SK-N-SH (cell line): ENCODE results near the gene GGA2. TPM values are rescaled to one million over a fixed set of nuclear protein-coding genes. Genes with fewer than 3 reads are reported as not detected.
A peak's percentile ranks its signal among the peaks of the same experiment; 100 is the strongest.

ENCODE experiments used
- CTCF ChIA-PET: fragments of 300-600, 350-600 bp; formaldehyde crosslinking; extraction: SDS; loops from one replicate; lab custom pipeline; 2021; lab: Yijun Ruan, JAX
- POLR2A ChIA-PET: fragments of 350-600 bp; sonication (Branson Sonifier 250); formaldehyde crosslinking; extraction: SDS; loops from one replicate; lab custom pipeline; 2020; ENCODE audit warnings: antibody characterized with exemption, inconsistent platforms; lab: Yijun Ruan, JAX
- DNase-seq: peaks from one replicate; pipeline ENCODE4 v3.0.0; 2012
- H2AFZ ChIP-seq: fragments of 200-600 bp; sonication (generic); 2 replicates; pipeline ENCODE4 v1.8.1; 2016; ENCODE audit warnings: antibody characterized with exemption, mild to moderate bottlenecking, low read depth
- H3F3A ChIP-seq: fragments of 200-600 bp; sonication (generic); replicated peaks from 2 replicates; pipeline ENCODE3; 2016; ENCODE audit warnings: antibody characterized with exemption, mild to moderate bottlenecking; ENCODE audit not compliant: insufficient read depth
- H3K27ac ChIP-seq, 2 experiments: fragments of 200-500 bp in 1 of 2; fragments of 200-600 bp in 1 of 2; sonication (Bioruptor generic) in 1 of 2; sonication (generic), shearing (Covaris generic) in 1 of 2; 2 replicates each; pipeline versions ENCODE4 v1.5.1 to v1.6.1; 2014 to 2016; ENCODE audit warnings: low read depth in 2 of 2, inconsistent platforms in 1 of 2, low read length in 1 of 2, mild to moderate bottlenecking in 1 of 2, mixed read lengths in 1 of 2
- H3K27me3 ChIP-seq: fragments of 200-600 bp; sonication (generic), shearing (Covaris generic); 2 replicates; pipeline ENCODE4 v1.6.1; 2016; ENCODE audit warnings: mixed run types; ENCODE audit not compliant: insufficient read depth
- H3K36me3 ChIP-seq, 2 experiments: fragments of 200-500 bp in 1 of 2; fragments of 200-600 bp in 1 of 2; sonication (Bioruptor generic) in 1 of 2; sonication (generic) in 1 of 2; replicated peaks in 1 of 2; 2 replicates each; pipeline versions ENCODE3 to v1.5.1; 2014 to 2016; ENCODE audit warnings: low read length in 1 of 2, mild to moderate bottlenecking in 1 of 2; ENCODE audit not compliant: insufficient read depth in 2 of 2, control insufficient read depth in 1 of 2
- H3K4me1 ChIP-seq, 2 experiments: fragments of 200-500 bp in 1 of 2; fragments of 200-600 bp in 1 of 2; sonication (Bioruptor generic) in 1 of 2; sonication (generic), shearing (Covaris generic) in 1 of 2; 2 replicates each; pipeline versions ENCODE4 v1.5.1 to v1.6.1; 2014 to 2016; ENCODE audit warnings: low read depth in 1 of 2, low read length in 1 of 2, mixed run types in 1 of 2; ENCODE audit not compliant: insufficient read depth in 2 of 2, control insufficient read depth in 1 of 2
- H3K4me2 ChIP-seq: fragments of 200-600 bp; sonication (generic), shearing (Covaris generic); 2 replicates; pipeline ENCODE4 v1.6.1; 2017; ENCODE audit warnings: mixed run types
- H3K4me3 ChIP-seq, 2 experiments: fragments of 200-500 bp in 1 of 2; fragments of 200-600 bp in 1 of 2; sonication (Bioruptor generic) in 1 of 2; sonication (generic), shearing (Covaris generic) in 1 of 2; 2 replicates each; pipeline versions ENCODE4 v1.5.1 to v1.8.1; 2014 to 2016; ENCODE audit warnings: low read depth in 2 of 2, inconsistent platforms in 1 of 2, low read length in 1 of 2, mild to moderate bottlenecking in 1 of 2, mixed read lengths in 1 of 2, moderate library complexity in 1 of 2
- H3K79me2 ChIP-seq: fragments of 200-600 bp; sonication (generic); 2 replicates; pipeline ENCODE4 v1.8.1; 2017; ENCODE audit warnings: mild to moderate bottlenecking; ENCODE audit not compliant: insufficient read depth
- H3K9ac ChIP-seq: fragments of 200-600 bp; sonication (generic); 2 replicates; pipeline ENCODE4 v1.6.1; 2017; ENCODE audit warnings: mixed run types
- H3K9me2 ChIP-seq: fragments of 200-600 bp; sonication (generic); 2 replicates; pipeline ENCODE4 v1.6.1; 2017; ENCODE audit warnings: mixed run types
- H3K9me3 ChIP-seq: fragments of 200-600 bp; sonication (generic); 2 replicates; pipeline ENCODE4 v1.6.1; 2017; ENCODE audit warnings: mixed run types, mild to moderate bottlenecking, moderate library complexity
- H4K20me1 ChIP-seq: fragments of 200-600 bp; sonication (generic); 2 replicates; pipeline ENCODE4 v1.6.1; 2017; ENCODE audit warnings: mild to moderate bottlenecking, mixed run types; ENCODE audit not compliant: insufficient read depth
- ELF1 ChIP-seq: IDR thresholded peaks from 2 replicates; pipeline ENCODE4 v1.4.0; 2012
- EP300 ChIP-seq, 2 experiments: IDR thresholded peaks; 2 replicates each; pipeline versions ENCODE4 v1.4.0 to v1.6.1; 2012; ENCODE audit warnings: borderline replicate concordance in 1 of 2, low read depth in 1 of 2, low read length in 1 of 2
- EZH2phosphoT487 ChIP-seq: fragments of 200-600 bp; sonication (generic); IDR thresholded peaks from 2 replicates; pipeline ENCODE4 v1.6.1; 2017; ENCODE audit warnings: low read depth, mixed run types, mild to moderate bottlenecking, antibody characterized with exemption, moderate library complexity, borderline replicate concordance
- FOSL2 ChIP-seq: IDR thresholded peaks from 2 replicates; pipeline ENCODE4 v1.4.0; 2012; ENCODE audit warnings: low read depth, mild to moderate bottlenecking, moderate library complexity, borderline replicate concordance
- GATA2 ChIP-seq: sonication (generic); formaldehyde crosslinking; IDR thresholded peaks from 2 replicates; pipeline ENCODE4 v1.5.0; 2020; ENCODE audit warnings: mild to moderate bottlenecking, missing genetic modification reagents
- JUND ChIP-seq: IDR thresholded peaks from 2 replicates; pipeline ENCODE4 v1.4.0; 2012
- MEF2A ChIP-seq: IDR thresholded peaks from 2 replicates; pipeline ENCODE4 v1.4.0; 2012; ENCODE audit warnings: low read depth, borderline replicate concordance
- NFIC ChIP-seq: IDR thresholded peaks from 2 replicates; pipeline ENCODE4 v1.4.0; 2012; ENCODE audit warnings: borderline replicate concordance
- NRF1 ChIP-seq: IDR thresholded peaks from 2 replicates; pipeline ENCODE4 v1.6.1; 2012; ENCODE audit warnings: low read depth, mild to moderate bottlenecking, low read length
- POLR2AphosphoS5 ChIP-seq: IDR thresholded peaks from 2 replicates; pipeline ENCODE4 v1.6.1; 2012; ENCODE audit warnings: low read depth, low read length
- RCOR1 ChIP-seq: fragments of 150-350 bp; IDR thresholded peaks from 2 replicates; pipeline ENCODE4 v1.6.1; 2017; ENCODE audit warnings: antibody characterized with exemption, low read length
- TCF12 ChIP-seq: IDR thresholded peaks from 2 replicates; pipeline ENCODE4 v1.4.0; 2012
- WGBS: methylation state at CpG from one replicate; pipeline ENCODE4 v1.1.6; 2017; ENCODE audit warnings: low lambda C conversion rate; 5-methylcytosine and 5-hydroxymethylcytosine counted together
- polyA plus RNA-seq, 3 experiments: library from polyadenylated mRNA; depleted of rRNA; stranded (reverse); fragments of >200 nt; gene quantifications; 2 replicates each; pipeline ENCODE4 v1.2.3, GENCODE V29; 2012
- TF ChIP-seq, protein P1 (sequence below): IDR thresholded peaks from 2 replicates; pipeline ENCODE4 v1.4.0; 2012; ENCODE audit warnings: low read depth
- TF ChIP-seq, protein P2 (sequence below): IDR thresholded peaks from 2 replicates; pipeline ENCODE4 v1.4.0; 2012; ENCODE audit warnings: low read depth, borderline replicate concordance

The GGA2 gene
- polyA plus RNA-seq, 1 of the 3 experiments (the other 2 are of a cell fraction), result 23.4 TPM

DNA sequence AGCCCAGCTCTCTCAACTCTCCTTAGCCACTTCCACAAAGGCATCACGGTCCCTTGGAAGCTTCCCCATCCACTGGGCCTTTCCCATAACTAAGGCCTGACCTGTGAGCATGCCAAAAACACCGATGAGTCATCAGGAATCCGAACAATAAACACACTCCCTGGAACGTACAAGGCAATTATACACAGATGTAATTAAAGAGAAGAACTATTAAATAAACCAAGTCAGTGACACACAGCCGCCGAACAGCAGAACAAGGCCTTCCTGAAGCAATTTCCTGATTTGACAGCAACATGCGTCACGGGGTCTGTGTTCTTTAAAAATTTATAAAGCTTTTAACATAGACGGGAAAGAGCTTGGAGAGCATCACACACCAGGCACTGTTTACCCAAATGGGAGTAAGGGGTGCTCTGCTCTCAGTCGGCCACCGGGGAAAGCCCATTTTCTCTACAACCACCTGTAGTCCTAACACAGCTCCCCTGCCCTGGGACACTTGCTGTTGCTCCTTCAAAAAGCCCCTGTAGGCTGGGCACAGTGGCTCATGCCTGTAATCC lies 86.7 kb downstream of the GGA2 start:
- Histone ChIP-seq H3K9ac (no peak overlapping the region), H3K9me3 (no peaks in the 10 kb centered on the region), H3K27me3 (no peaks in the 10 kb centered on the region), H3K4me1 (peaks cover 0 to 10% of the 10 kb centered on the region in 2 experiments; a peak in 2 of 4 replicates), H3K27ac (peak overlapping the region in 1 of 2 experiments; percentile 66; a peak in 2 of 4 replicates), H2AFZ (no peak overlapping the region), H3F3A (peaks cover 19% of the 10 kb centered on the region), H3K9me2 (no peaks in the 10 kb centered on the region), H3K36me3 (no peaks in the 10 kb centered on the region), H4K20me1 (no peaks in the 10 kb centered on the region), H3K79me2 (no peaks in the 10 kb centered on the region; the same call in 1 of the 2 replicates), H3K4me2 (peak overlapping the region; percentile 22), H3K4me3 (no peak overlapping the region)
- TF ChIP-seq, protein P1, sequence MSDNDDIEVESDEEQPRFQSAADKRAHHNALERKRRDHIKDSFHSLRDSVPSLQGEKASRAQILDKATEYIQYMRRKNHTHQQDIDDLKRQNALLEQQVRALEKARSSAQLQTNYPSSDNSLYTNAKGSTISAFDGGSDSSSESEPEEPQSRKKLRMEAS, result peak; percentile 48; the same call in 1 of the 2 replicates
- peak; percentile 75 for TF ChIP-seq JUND
- TF ChIP-seq GATA2 (CRISPR knock-in tag), result no peak
- no peak for TF ChIP-seq MEF2A
- TF ChIP-seq FOSL2, result peak; percentile 79; the same call in 1 of the 2 replicates
- TF ChIP-seq TCF12, result peak; percentile 65
- TF ChIP-seq POLR2AphosphoS5, result no peak
- TF ChIP-seq NFIC, result peak; percentile 79
- 19% methylated on average over 11 of the region's 11 CpGs for WGBS
- DNase-seq, result no peak
- ChIA-PET CTCF (interaction anchor here (0.7 to 3.6 kb wide), 6 partner anchors 9 to 240 kb away, joined by 3 to 24 read pairs (median 4); no protein-coding TSS in a partner anchor), POLR2A (interaction anchor here (1.1 kb wide), 1 partner anchor 9 kb away, joined by 3 read pairs; no protein-coding TSS in a partner anchor)

DNA sequence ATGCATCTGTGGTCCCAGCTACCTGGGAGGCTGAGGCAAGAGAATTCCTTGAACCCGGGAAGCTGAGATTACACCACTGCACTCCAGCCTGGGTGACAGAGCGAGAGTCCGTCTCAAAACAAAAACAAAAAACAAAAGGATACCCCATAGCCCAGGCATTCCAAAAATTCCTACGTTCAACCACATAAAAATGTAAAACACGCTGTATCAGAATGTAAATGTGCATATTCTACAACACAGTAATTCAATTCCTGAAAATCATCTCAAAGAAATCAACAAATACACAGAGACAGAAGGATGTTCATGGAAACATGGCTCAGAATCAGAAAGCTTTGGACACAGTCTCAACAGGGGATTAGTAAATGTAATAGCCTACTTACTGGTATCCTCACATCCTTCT lies 90.3 kb downstream of the GGA2 start:
- H3K9me2 ChIP-seq, result no peaks in the 10 kb centered on the region
- no peak for TF ChIP-seq ELF1
- TF ChIP-seq, protein P2, sequence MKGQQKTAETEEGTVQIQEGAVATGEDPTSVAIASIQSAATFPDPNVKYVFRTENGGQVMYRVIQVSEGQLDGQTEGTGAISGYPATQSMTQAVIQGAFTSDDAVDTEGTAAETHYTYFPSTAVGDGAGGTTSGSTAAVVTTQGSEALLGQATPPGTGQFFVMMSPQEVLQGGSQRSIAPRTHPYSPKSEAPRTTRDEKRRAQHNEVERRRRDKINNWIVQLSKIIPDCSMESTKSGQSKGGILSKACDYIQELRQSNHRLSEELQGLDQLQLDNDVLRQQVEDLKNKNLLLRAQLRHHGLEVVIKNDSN, result no peak
- no peak for TF ChIP-seq JUND
- TF ChIP-seq NRF1, result no peak
- TF ChIP-seq EZH2phosphoT487, result no peak
- TF ChIP-seq, protein P1, result no peak
- no peak for TF ChIP-seq FOSL2
- no peak for TF ChIP-seq EP300 (IDR thresholded peaks at IDR 0.05; ENCODE audit: borderline replicate concordance in 1 of 2, low read depth in 1 of 2, low read length in 1 of 2)
- no peak for TF ChIP-seq MEF2A
- TF ChIP-seq RCOR1, result no peak
- H3K27me3 ChIP-seq, result no peaks in the 10 kb centered on the region
- DNase-seq, result no peak
- H3K79me2 ChIP-seq, result no peaks in the 10 kb centered on the region; the same call in 1 of the 2 replicates
- 92% methylated on average over 5 of the region's 5 CpGs for WGBS
- H3K27ac ChIP-seq, result no peak overlapping the region
- POLR2A ChIA-PET, result no interaction called here
- no peaks in the 10 kb centered on the region for H4K20me1 ChIP-seq
- H3K4me2 ChIP-seq, result no peak overlapping the region
- CTCF ChIA-PET, result interaction anchor here (1.2 to 1.4 kb wide), 3 partner anchors 15 to 255 kb away, joined by 3 to 7 read pairs (median 6); no protein-coding TSS in a partner anchor
- H3K9ac ChIP-seq, result no peak overlapping the region
- no peak overlapping the region for H2AFZ ChIP-seq
- H3K36me3 ChIP-seq, result peaks cover 13 to 16% of the 10 kb centered on the region in 2 experiments
- H3K4me3 ChIP-seq, result no peak overlapping the region
- H3K4me1 ChIP-seq, result peaks cover 3 to 10% of the 10 kb centered on the region in 2 experiments; a peak in 2 of 4 replicates
- no peaks in the 10 kb centered on the region for H3K9me3 ChIP-seq
- peaks cover 11% of the 10 kb centered on the region for H3F3A ChIP-seq
